Sigmoid colon (tissue), 7 donors: ENCODE results near the gene TAF12. TPM values are rescaled to one million over a fixed set of nuclear protein-coding genes. Genes with fewer than 3 reads are reported as not detected.

Source experiments
- DNase-seq: peaks from one replicate; pipeline ENCODE4 v3.0.0-alpha.2; 2019
- H3K27ac ChIP-seq, 4 donors: fragments of 200-600 bp; sonication (generic); one replicate each; pipeline ENCODE4 v1.5.1; 2016 to 2019; ENCODE audit warnings: mild to moderate bottlenecking in 1 of 4
- H3K27me3 ChIP-seq, 3 donors: fragments of 200-600 bp; sonication (generic); one replicate each; pipeline ENCODE4 v1.5.1; 2019; ENCODE audit warnings: mild to moderate bottlenecking in 1 of 3
- H3K36me3 ChIP-seq, 4 donors: fragments of 200-600 bp; sonication (generic); one replicate each; pipeline ENCODE4 v1.5.1; 2016 to 2019
- H3K4me1 ChIP-seq, 4 donors: fragments of 200-600 bp; sonication (generic); one replicate each; pipeline ENCODE4 v1.5.1; 2017 to 2019
- H3K4me3 ChIP-seq, 4 donors: fragments of 200-600 bp; sonication (generic); one replicate each; pipeline ENCODE4 v1.5.1; 2017 to 2019; ENCODE audit warnings: mild to moderate bottlenecking in 2 of 4, moderate library complexity in 1 of 4
- H3K9me3 ChIP-seq, 4 donors: fragments of 200-600 bp in 3 of 4; sonication (generic) in 3 of 4; one replicate each; pipeline versions ENCODE4 v1.5.1 to v1.6.1; 2013 to 2019
- CTCF ChIP-seq, 4 experiments: fragments of 450-650 bp in 3 of 4; fragments of 200-600 bp in 1 of 4; IDR thresholded peaks; one replicate each; pipeline ENCODE4 v1.5.1; 2016 to 2019; ENCODE audit warnings: antibody characterized with exemption in 4 of 4, mild to moderate bottlenecking in 3 of 4, moderate library complexity in 2 of 4
- EP300 ChIP-seq, 4 donors: sonication (generic); formaldehyde crosslinking; IDR thresholded peaks; one replicate each; pipeline ENCODE4 v1.6.1; 2017; ENCODE audit warnings: antibody characterized with exemption in 4 of 4
- POLR2A ChIP-seq, 2 donors: fragments of 450-650 bp; IDR thresholded peaks; one replicate each; pipeline ENCODE4 v1.6.1; 2016; ENCODE audit warnings: antibody characterized with exemption in 2 of 2, mild to moderate bottlenecking in 2 of 2, moderate library complexity in 2 of 2
- POLR2AphosphoS5 ChIP-seq, 4 donors: sonication (generic); formaldehyde crosslinking; IDR thresholded peaks; one replicate each; pipeline ENCODE4 v1.6.1; 2017; ENCODE audit warnings: antibody characterized with exemption in 4 of 4
- WGBS, 2 donors: extraction: QIAGEN DNeasy Blood & Tissue Kit; methylation state at CpG; one replicate each; pipeline ENCODE4 v1.1.7; 2013; 5-methylcytosine and 5-hydroxymethylcytosine counted together
- intact Hi-C: fragments of 100-400 bp; cut with DNase I; formaldehyde crosslinking; loops from one replicate; pipeline ENCODE4 v1.15.1; 2023
- polyA plus RNA-seq, 3 donors: library from polyadenylated mRNA; stranded (reverse); fragments of 200-250 nt; gene quantifications; one replicate each; pipeline ENCODE4 v1.2.3, GENCODE V29; 2013
- total RNA-seq, 4 donors: library from RNA; depleted of rRNA; stranded (reverse); fragments of >200 nt; gene quantifications; one replicate each; pipeline ENCODE4 v1.1.0, GENCODE V29; 2016
- donor health status: healthy with polysubstance abuse.
- donor health status: Bipolar disorder and iron deficiency.
- donor health status: healthy.

TAF12 gene
- total and polyA plus RNA-seq, 7 donors: 16.8 to 27.5 (median 20.4) TPM

GRCh38 chr1:28642056-28642846 is 616 bp downstream of the TAF12 start:
- intact Hi-C loops: loop anchor here (2.0 to 10.0 kb wide), 5 partner anchors 27 to 543 kb away; partner anchors contain the start of genes GMEB1, SRSF4 and YTHDF2
- TF ChIP-seq POLR2A (IDR thresholded peaks at IDR 0.05) (no peak), CTCF (IDR thresholded peaks at IDR 0.05) (no peak), POLR2AphosphoS5 (IDR thresholded peaks at IDR 0.05) (no peak), EP300 (IDR thresholded peaks at IDR 0.05) (no peak)
- Histone ChIP-seq H3K27ac (peak overlapping the region; percentile 85 to 95 (median 92)), H3K27me3 (no peaks in the 10 kb centered on the region), H3K4me3 (peak overlapping the region; percentile 68 to 79 (median 70)), H3K4me1 (peaks cover 0 to 34% (median 28%) of the 10 kb centered on the region in 4 donors), H3K36me3 (no peaks in the 10 kb centered on the region), H3K9me3 (no peaks in the 10 kb centered on the region)
- WGBS, 2 donors: 0 to 1% methylated on average over 26 of the region's 26 CpGs
- no peak for DNase-seq

GRCh38 chr1:28640766-28641165 is 2.1 kb downstream of the TAF12 start:
- no peaks in the 10 kb centered on the region for H3K27me3 ChIP-seq
- no peaks in the 10 kb centered on the region for H3K9me3 ChIP-seq
- WGBS, 2 donors: 91 to 94% methylated on average over 1 of the region's 1 CpG
- no peaks in the 10 kb centered on the region for H3K36me3 ChIP-seq
- peaks cover 0 to 32% (median 28%) of the 10 kb centered on the region in 4 donors for H3K4me1 ChIP-seq
- intact Hi-C loops: loop anchor here (5.0 to 10.0 kb wide), 3 partner anchors 58 to 544 kb away; partner anchors contain the start of gene SRSF4
- H3K4me3 ChIP-seq: no peak overlapping the region
- no peak for DNase-seq
- no peak for TF ChIP-seq CTCF (IDR thresholded peaks at IDR 0.05)
- TF ChIP-seq EP300 (IDR thresholded peaks at IDR 0.05): no peak
- no peak for TF ChIP-seq POLR2A (IDR thresholded peaks at IDR 0.05)
- TF ChIP-seq POLR2AphosphoS5 (IDR thresholded peaks at IDR 0.05): no peak
- H3K27ac ChIP-seq: no peak overlapping the region

- TF ChIP-seq CTCF (IDR thresholded peaks at IDR 0.05): no peak
- no peak for TF ChIP-seq EP300 (IDR thresholded peaks at IDR 0.05)
- no peak for TF ChIP-seq POLR2AphosphoS5 (IDR thresholded peaks at IDR 0.05)
- TF ChIP-seq POLR2A (IDR thresholded peaks at IDR 0.05): no peak
- Histone ChIP-seq H3K4me1 (no peaks in the 10 kb centered on the region), H3K4me3 (no peak overlapping the region), H3K36me3 (no peaks in the 10 kb centered on the region), H3K27ac (no peak overlapping the region), H3K9me3 (no peaks in the 10 kb centered on the region), H3K27me3 (no peaks in the 10 kb centered on the region)
- no peak for DNase-seq
- 96% methylated on average over 4 of the region's 4 CpGs for WGBS, 2 donors
- intact Hi-C loops: no loop called here
Measured at GRCh38 chr1:28632560-28632959, 10.3 kb downstream of the TAF12 start.

- H3K27ac ChIP-seq: no peak overlapping the region
- intact Hi-C loops: no loop called here
- H3K9me3 ChIP-seq: no peaks in the 10 kb centered on the region
- H3K36me3 ChIP-seq: no peaks in the 10 kb centered on the region
- DNase-seq: no peak
- no peaks in the 10 kb centered on the region for H3K27me3 ChIP-seq
- no peaks in the 10 kb centered on the region for H3K4me1 ChIP-seq
- no peak overlapping the region for H3K4me3 ChIP-seq
- TF ChIP-seq POLR2A (IDR thresholded peaks at IDR 0.05) (no peak), EP300 (IDR thresholded peaks at IDR 0.05) (no peak), CTCF (IDR thresholded peaks at IDR 0.05) (no peak), POLR2AphosphoS5 (IDR thresholded peaks at IDR 0.05) (no peak)
- 81 to 94% methylated on average over 1 of the region's 1 CpG for WGBS, 2 donors
Measured at GRCh38 chr1:28631713-28632112, 11.2 kb downstream of the TAF12 start.
